ENCODE data around the gene RALGDS.
"Not testable (repeated sequence)": the region's sequence is repeated elsewhere in the genome, so short reads cannot be mapped to it uniquely, and the experiment has no call there.

Gene RALGDS

GRCh38 chr9:133087429-133088145 is 33.5 kb downstream of the RALGDS start:
- no peak for DNase-seq
- in situ Hi-C loops (cut with HindIII; ENCODE audit: low pct_ligation_motif_present, low sequenced_read_pairs): no loop called here
- Histone ChIP-seq H3K27ac (no peak overlapping the region), H3K27me3 (replicated peaks) (no peaks in the 10 kb centered on the region), H3K4me3 (ENCODE audit: low read depth, low read length) (no peak overlapping the region), H3K36me3 (replicated peaks) (no peaks in the 10 kb centered on the region)
- no peak for TF ChIP-seq CTCF (IDR thresholded peaks at IDR 0.05; ENCODE audit: low read depth, low read length, missing control alignments)

GRCh38 chr9:133086894-133087293 is 34.1 kb downstream of the RALGDS start:
- H3K4me3 ChIP-seq (ENCODE audit: low read depth, low read length): no peak overlapping the region
- TF ChIP-seq CTCF (IDR thresholded peaks at IDR 0.05; ENCODE audit: low read depth, low read length, missing control alignments): no peak
- in situ Hi-C loops (cut with HindIII; ENCODE audit: low pct_ligation_motif_present, low sequenced_read_pairs): no loop called here
- no peak overlapping the region for H3K27ac ChIP-seq
- DNase-seq: no peak
- H3K36me3 ChIP-seq (replicated peaks): no peaks in the 10 kb centered on the region
- no peaks in the 10 kb centered on the region for H3K27me3 ChIP-seq (replicated peaks)

GRCh38 chr9:133086212-133086860 is 34.7 kb downstream of the RALGDS start:
- H3K36me3 ChIP-seq (replicated peaks); H3K27me3 ChIP-seq (replicated peaks); H3K4me3 ChIP-seq (ENCODE audit: low read depth, low read length); DNase-seq; H3K27ac ChIP-seq; in situ Hi-C loops (cut with HindIII; ENCODE audit: low pct_ligation_motif_present, low sequenced_read_pairs): not testable (repeated sequence)

- H3K4me3 ChIP-seq (ENCODE audit: low read depth, low read length); H3K27ac ChIP-seq; DNase-seq; in situ Hi-C loops (cut with HindIII; ENCODE audit: low pct_ligation_motif_present, low sequenced_read_pairs); H3K36me3 ChIP-seq (replicated peaks); H3K27me3 ChIP-seq (replicated peaks): not testable (repeated sequence)
Measured at GRCh38 chr9:133083688-133084087, 37.4 kb downstream of the RALGDS start.

- H3K4me3 ChIP-seq (ENCODE audit: low read depth, low read length); H3K36me3 ChIP-seq (replicated peaks); H3K27me3 ChIP-seq (replicated peaks); H3K27ac ChIP-seq; DNase-seq; in situ Hi-C loops (cut with HindIII; ENCODE audit: low pct_ligation_motif_present, low sequenced_read_pairs): not testable (repeated sequence)
Measured at GRCh38 chr9:133081957-133082644, 38.9 kb downstream of the RALGDS start.

GRCh38 chr9:133080786-133081779 is 40.0 kb downstream of the RALGDS start:
- H3K27me3 ChIP-seq (replicated peaks); H3K36me3 ChIP-seq (replicated peaks); in situ Hi-C loops (cut with HindIII; ENCODE audit: low pct_ligation_motif_present, low sequenced_read_pairs); H3K4me3 ChIP-seq (ENCODE audit: low read depth, low read length); H3K27ac ChIP-seq; DNase-seq: not testable (repeated sequence)

- no peak for TF ChIP-seq CTCF (IDR thresholded peaks at IDR 0.05; ENCODE audit: low read depth, low read length, missing control alignments)
- in situ Hi-C loops (cut with HindIII; ENCODE audit: low pct_ligation_motif_present, low sequenced_read_pairs): no loop called here
- Histone ChIP-seq H3K27ac (no peak overlapping the region), H3K27me3 (replicated peaks) (no peaks in the 10 kb centered on the region), H3K36me3 (replicated peaks) (no peaks in the 10 kb centered on the region), H3K4me3 (ENCODE audit: low read depth, low read length) (no peak overlapping the region)
- DNase-seq: no peak
Measured at GRCh38 chr9:133080161-133080560, 40.9 kb downstream of the RALGDS start.
